Measurements from ENCODE around the gene ACTC1.
A peak's percentile ranks its signal among the peaks of the same experiment; 100 is the strongest.

The ACTC1 gene

GRCh38 chr15:34760909-34761308 is 34.4 kb downstream of the ACTC1 start:
- Histone ChIP-seq H3K9me3 (ENCODE audit: severe bottlenecking) (no peaks in the 10 kb centered on the region), H3K4me3 (ENCODE audit: low read depth, low read length) (peak overlapping the region; percentile 27), H3K27me3 (ENCODE audit: insufficient read depth, low read depth, severe bottlenecking) (no peaks in the 10 kb centered on the region), H3K27ac (peak overlapping the region; percentile 84), H3K36me3 (peaks cover 3% of the 10 kb centered on the region)
- DNase-seq = peak; percentile 33
- no peak for TF ChIP-seq CTCF (IDR thresholded peaks at IDR 0.05; ENCODE audit: low read depth, low read length)

- Histone ChIP-seq H3K4me3 (ENCODE audit: low read depth, low read length) (no peak overlapping the region), H3K27me3 (ENCODE audit: insufficient read depth, low read depth, severe bottlenecking) (no peaks in the 10 kb centered on the region), H3K36me3 (peaks cover 3% of the 10 kb centered on the region), H3K9me3 (ENCODE audit: severe bottlenecking) (no peaks in the 10 kb centered on the region), H3K27ac (peak overlapping the region; percentile 84)
- peak; percentile 58 for DNase-seq
- no peak for TF ChIP-seq CTCF (IDR thresholded peaks at IDR 0.05; ENCODE audit: low read depth, low read length)
Observed at GRCh38 chr15:34759992-34760391, 35.4 kb downstream of the ACTC1 start.

GRCh38 chr15:34759347-34759746 is 36.0 kb downstream of the ACTC1 start:
- H3K9me3 ChIP-seq (ENCODE audit: severe bottlenecking) = no peaks in the 10 kb centered on the region
- peaks cover 3% of the 10 kb centered on the region for H3K36me3 ChIP-seq
- H3K4me3 ChIP-seq (ENCODE audit: low read depth, low read length) = no peak overlapping the region
- H3K27ac ChIP-seq = peak overlapping the region; percentile 84
- H3K27me3 ChIP-seq (ENCODE audit: insufficient read depth, low read depth, severe bottlenecking) = no peaks in the 10 kb centered on the region
- TF ChIP-seq CTCF (IDR thresholded peaks at IDR 0.05; ENCODE audit: low read depth, low read length) = no peak
- no peak for DNase-seq

- Histone ChIP-seq H3K27ac (peak overlapping the region; percentile 84), H3K4me3 (ENCODE audit: low read depth, low read length) (no peak overlapping the region; the same call in 1 of the 2 replicates), H3K9me3 (ENCODE audit: severe bottlenecking) (no peaks in the 10 kb centered on the region), H3K36me3 (peaks cover 13% of the 10 kb centered on the region), H3K27me3 (ENCODE audit: insufficient read depth, low read depth, severe bottlenecking) (no peaks in the 10 kb centered on the region)
- DNase-seq = no peak
- TF ChIP-seq CTCF (IDR thresholded peaks at IDR 0.05; ENCODE audit: low read depth, low read length) = no peak
Observed at GRCh38 chr15:34757262-34757661, 38.1 kb downstream of the ACTC1 start.

- no peaks in the 10 kb centered on the region for H3K9me3 ChIP-seq (ENCODE audit: severe bottlenecking)
- H3K4me3 ChIP-seq (ENCODE audit: low read depth, low read length) = peak overlapping the region; percentile 94
- no peak for DNase-seq
- peak overlapping the region; percentile 91 for H3K27ac ChIP-seq
- peaks cover 25% of the 10 kb centered on the region for H3K36me3 ChIP-seq
- H3K27me3 ChIP-seq (ENCODE audit: insufficient read depth, low read depth, severe bottlenecking) = no peaks in the 10 kb centered on the region
- TF ChIP-seq CTCF (IDR thresholded peaks at IDR 0.05; ENCODE audit: low read depth, low read length) = no peak
Observed at GRCh38 chr15:34755419-34755773, 40.0 kb downstream of the ACTC1 start.

- no peaks in the 10 kb centered on the region for H3K9me3 ChIP-seq (ENCODE audit: severe bottlenecking)
- peak; percentile 83 for DNase-seq
- H3K27me3 ChIP-seq (ENCODE audit: insufficient read depth, low read depth, severe bottlenecking) = no peaks in the 10 kb centered on the region
- peak within 1 kb of the TSS; percentile 91 for H3K27ac ChIP-seq
- TF ChIP-seq CTCF (IDR thresholded peaks at IDR 0.05; ENCODE audit: low read depth, low read length) = no peak
- H3K36me3 ChIP-seq = peaks cover 25% of the 10 kb centered on the region
- peak within 1 kb of the TSS; percentile 94 for H3K4me3 ChIP-seq (ENCODE audit: low read depth, low read length)
Observed at GRCh38 chr15:34754674-34755418, 40.5 kb downstream of the ACTC1 start, which contains the start of gene GJD2. Gene GJD2 (minus strand): TSS chr15:34754998. CDS start chr15:34754488, 510 bp downstream.
